HT-29 (cell line): ENCODE results near the gene UXT. TPM values are rescaled to one million over a fixed set of nuclear protein-coding genes. Genes with fewer than 3 reads are reported as not detected.
"Not testable (repeated sequence)": the region's sequence is repeated elsewhere in the genome, so short reads cannot be mapped to it uniquely, and the experiment has no call there.

ENCODE experiments used
- DNase-seq: peaks from one replicate; pipeline ENCODE4 v3.0.0-alpha.2; 2015; ENCODE audit warnings: low spot score
- total RNA-seq: library from RNA; depleted of rRNA; stranded (reverse); fragments of >200 nt; shearing (Covaris generic); gene quantifications from 2 replicates; pipeline ENCODE4 v1.2.3, GENCODE V29; 2014; rRNA removed

The UXT gene, protein sequence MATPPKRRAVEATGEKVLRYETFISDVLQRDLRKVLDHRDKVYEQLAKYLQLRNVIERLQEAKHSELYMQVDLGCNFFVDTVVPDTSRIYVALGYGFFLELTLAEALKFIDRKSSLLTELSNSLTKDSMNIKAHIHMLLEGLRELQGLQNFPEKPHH
- 164 and 167 TPM in 2 replicates for total RNA-seq

DNA sequence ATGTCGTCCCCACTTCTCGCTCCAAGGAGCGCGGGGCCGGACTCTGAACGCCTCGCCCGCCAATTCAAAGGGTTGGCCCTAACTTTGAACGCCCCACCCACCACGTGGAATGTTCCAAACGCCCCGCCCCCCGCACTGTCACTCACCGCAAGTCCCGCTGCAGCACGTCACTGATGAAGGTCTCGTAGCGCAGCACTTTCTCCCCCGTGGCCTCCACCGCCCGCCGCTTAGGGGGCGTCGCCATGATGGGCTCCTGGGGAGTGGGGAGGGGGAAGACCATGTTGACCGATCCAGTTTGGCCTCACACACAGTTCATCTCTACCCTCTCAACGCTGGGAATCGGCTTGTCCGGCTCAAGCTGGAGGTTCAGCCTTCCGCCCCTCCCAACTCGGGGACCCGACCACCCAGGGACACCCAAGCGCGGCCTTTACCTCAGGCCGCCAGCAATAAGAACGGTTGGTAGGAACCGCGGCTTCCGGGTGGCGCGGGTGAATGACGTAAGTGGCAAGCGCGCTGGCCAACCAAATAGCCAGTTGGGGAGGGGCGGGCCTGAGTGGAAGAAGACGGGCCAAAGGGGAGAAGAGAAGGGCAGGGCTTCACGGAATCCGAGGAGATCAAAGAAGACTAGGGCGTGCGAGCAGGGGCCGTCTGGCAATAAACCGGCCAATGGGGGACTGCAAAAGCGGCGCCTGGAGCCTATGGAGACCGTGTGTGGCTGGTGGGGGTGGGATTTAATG, at the start of gene UXT:
TSS of gene UXT (minus strand) at position 497 of the 737 bp plus-strand sequence. CDS start at position 244, 253 bp downstream.
- peak; percentile 91 for DNase-seq

DNA sequence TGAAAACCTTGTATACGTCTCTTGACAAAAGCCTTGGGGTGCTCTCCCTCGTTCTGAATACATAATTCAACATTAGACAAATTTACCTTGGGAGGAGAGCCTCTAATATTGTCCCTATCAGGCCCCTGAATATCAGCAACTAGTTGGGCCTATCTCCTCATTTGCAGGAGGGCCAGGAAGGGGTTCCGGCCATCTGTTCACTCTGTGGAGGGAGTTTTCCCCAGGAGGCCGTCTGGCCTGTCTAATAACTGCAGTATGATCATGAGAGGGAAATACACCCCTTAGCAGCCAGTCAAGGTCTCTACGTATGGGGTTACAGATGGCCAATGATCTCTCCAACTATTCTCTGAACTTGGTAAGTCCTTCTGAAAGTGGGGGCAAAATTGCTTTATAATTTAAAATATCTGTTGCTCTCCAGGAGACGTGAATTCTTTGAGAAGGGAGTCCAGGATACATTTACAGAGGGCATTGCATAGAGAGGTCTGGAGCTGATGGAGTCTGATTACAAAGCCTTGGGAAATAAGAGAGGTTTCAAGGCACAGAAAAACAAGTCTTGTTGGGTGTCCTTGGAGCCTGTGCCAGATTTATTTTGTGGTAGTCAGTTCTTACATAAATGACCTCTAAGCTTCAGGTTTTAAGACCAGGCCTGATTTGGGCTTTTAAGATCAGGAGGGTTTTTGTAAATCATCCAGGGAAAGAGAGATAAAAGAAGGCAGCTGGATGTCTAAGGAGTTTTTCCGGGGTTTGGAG, 48.2 kb upstream of the UXT start:
- no peak for DNase-seq

DNA sequence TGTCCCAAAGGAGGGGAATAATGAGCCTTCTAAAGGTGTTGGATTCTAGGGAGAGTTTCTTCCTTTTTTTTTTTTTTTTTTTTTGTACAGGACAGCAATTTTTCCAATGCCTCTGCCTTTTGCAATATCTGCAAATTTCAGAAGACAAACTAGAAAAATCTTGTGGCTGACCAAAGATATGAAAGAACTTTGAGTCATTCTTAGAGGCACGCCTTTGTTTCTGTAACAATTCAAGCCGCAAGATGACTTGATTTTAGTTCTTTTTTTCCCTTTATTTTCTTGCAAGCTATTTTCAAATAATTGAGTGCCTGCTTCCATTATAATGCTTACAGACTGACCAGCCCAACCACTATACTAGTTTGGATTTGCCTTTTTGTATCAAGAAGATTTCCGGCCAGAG, 47.6 kb upstream of the UXT start:
- DNase-seq = no peak

DNA sequence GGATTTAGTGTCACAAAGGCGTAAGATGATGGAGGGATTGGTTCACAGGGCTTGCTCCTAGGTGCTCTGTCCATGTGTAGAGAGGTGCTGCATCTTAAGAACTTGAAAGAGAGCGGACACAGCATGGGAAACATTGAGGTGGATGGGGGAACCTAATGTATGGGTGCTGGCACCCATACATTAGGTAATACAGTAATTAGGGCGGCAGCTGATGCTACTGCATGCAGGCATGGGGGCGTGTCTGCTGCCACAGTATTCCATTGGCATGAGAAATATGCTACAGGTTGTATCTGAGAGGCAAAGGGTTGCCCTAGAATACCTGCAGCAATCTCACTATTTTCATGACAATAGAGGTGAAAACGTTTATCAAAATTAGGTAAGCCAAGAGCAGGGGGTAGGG, 45.8 kb upstream of the UXT start:
- no peak for DNase-seq

DNA sequence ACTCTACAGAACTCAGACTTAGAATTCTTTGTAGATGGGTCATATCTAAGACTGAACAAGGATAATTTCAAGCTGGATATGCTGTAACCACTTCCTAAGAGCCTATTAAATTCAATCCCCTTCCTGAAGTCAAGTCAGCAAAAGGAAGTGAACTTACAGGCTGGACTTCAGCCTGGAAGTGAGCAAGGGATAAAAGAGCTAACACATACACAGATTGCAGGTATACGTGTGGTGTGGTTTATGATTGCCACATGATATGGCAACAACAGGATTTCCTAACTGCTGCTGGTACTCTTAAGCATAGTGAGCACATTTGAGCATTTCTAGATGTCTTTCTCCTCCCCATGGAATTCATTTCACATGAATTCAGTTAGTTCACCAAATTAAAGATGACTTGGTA, 38.2 kb upstream of the UXT start:
- no peak for DNase-seq

DNA sequence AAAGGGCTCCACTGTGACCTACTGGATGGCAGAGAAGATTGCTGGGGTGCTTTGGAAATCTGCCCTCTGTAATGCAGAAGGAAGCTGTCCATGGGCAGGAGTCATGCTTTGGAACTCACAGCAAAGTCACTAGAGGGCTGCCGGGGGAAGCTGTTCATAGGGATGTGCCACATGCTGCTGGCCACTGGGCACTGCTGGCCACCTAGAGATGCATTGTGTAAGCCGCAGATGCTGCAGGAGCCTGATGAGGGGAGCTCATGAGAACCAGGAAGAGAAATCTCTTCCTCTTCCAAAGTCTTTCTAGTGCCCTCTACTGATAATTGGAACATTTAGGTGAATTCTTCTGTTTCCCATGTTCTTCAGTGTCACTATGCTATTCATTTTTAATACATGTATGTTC, 31.2 kb upstream of the UXT start:
- peak; percentile 29 for DNase-seq

DNA sequence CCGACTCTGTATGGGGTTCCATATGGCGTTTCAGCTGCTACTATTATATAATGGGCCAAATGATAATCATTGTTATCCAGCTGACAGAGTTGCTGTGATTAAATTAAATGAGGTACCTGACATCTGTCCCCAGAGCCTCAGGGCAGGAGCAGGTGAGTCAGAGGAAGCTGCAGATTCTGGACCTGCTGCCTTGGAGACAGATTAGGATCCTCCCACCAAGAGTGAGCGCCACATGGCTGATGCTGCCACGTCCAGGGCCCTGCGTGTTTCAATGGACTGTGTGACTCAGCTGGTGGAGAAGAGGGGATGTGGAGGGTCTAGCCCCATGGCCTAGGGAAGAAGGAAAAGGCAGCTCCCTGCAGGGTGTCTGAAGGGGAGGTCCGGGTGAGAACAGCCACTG, 28.3 kb upstream of the UXT start:
- DNase-seq = no peak

DNA sequence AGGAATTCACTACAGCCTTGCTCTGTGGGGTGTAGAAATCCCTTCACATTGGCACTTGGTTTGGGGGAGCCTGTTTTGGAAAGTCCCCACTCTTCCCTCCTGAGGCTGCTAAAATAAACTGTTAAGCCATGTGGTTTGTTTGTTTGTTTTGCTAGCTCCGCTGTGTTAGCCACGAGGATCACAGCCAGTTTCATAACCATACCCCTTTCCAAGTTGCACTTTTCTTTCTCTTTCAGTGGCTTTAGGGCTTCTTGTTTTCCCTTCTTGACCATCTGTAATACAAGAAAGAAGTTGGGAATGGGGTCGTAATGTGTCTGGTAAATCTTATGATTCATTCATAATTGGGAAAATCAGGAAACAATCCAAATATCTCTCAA, 24.8 kb upstream of the UXT start:
- no peak for DNase-seq

DNA sequence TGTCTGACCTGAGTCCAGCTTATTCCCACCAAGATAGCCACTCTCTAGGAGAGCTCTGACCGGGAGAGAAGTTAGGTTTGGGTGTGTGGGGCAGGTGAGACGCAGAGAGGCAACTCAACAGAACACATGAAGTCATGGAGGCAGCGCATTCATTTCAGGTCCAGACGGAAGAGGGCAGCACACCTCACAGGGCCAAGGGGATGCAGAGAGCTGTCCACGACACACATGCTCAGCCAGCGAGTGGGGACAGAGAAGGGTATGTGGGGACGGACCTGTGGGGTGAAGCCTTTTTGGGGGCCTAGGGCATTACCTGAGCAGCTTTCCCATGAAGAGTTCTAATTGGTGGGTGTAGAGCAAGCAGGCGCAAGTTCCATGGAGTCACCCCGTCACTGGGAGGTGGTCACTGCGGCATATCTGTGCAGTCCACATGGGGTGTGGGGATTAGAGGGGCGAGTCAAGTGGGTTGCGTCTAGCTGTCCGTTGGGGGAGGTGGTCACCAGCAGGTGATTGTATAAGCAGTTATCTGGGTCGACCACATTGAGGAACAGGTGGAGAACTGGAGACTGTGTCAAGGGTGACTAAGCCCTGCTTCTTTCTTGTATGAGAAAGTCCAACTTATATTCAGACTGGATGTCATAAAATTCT, 24.3 kb upstream of the UXT start:
- DNase-seq = no peak

DNA sequence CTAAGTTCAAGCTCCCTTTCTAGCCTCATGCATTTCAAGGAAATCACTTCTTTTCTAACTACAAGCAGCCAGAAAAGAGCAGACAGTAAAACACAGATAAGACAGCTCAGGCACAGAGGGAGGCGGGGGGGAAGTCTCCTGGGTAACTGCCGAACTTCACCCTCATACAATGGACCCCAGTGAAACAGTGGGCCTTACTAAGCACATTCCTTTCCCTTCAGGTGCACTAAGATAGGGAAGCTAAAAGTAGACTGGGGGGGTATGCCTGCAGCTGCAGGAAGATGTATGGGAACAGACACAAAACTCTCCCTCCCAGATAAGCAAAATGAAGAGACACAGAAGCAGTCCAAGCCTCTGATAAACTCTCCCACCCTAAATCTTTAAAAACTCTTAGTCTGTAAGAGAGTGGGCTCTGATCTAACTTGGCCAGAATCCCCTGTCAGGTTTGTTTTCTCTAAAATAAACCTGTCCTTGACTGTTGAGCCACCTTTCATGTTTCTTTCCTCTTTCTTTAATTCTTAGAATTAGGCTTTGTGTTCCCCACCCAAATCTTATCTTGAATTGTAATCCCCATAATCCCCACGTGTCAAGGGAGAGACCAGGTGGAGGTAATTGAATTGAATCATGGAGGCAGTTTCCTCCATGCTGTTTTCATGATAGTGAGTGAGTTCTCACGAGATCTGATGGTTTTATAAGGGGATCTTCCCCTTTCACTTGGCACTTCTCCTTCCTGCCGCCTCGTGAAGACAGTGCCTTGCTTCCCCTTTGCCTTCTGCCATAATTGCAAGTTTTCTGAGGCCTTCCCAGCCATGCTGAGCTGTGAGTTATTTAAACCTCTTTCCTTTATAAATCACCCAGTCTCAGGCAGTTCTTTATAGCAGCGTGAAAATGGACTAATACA, 17.2 kb upstream of the UXT start:
- DNase-seq = not testable (repeated sequence)

DNA sequence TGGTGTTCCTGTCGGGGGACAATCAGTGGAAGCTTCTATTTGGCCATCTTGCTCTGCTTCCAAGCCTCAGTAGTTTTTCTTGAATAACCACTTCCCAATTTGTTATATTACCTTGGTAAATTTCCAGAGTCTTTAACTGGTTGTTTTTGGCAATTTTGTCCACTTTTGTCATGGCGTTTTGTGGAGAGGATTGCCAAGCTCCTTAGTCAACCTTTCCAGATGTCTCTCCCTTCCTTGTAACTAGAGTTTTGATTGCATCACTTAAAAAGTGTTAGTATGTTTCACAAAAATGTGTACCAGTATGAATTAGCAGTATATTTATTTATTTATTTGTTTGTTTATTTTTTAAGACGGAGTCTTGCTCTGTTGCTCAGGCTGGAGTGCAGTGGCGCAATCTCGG, 15.8 kb upstream of the UXT start:
- no peak for DNase-seq

DNA sequence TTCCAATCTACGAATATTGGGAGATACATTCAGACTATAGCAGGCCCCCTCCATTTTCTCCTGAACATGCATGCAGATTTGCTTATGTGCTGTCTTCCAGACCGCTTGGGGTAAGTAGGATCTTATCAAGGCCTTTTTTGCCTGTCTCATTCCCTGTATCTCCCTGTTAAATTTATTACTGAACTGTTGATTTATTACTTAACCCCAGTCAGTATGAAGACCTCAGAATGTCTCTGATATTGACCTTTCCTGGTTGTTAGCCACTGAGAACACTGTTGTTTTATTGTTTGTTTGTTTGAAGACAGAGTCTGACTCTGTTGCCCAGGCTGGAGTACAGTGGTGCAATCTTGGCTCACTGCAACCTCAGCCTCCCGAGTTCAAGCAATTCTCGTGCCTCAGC, 6.8 kb upstream of the UXT start:
- DNase-seq = not testable (repeated sequence)

DNA sequence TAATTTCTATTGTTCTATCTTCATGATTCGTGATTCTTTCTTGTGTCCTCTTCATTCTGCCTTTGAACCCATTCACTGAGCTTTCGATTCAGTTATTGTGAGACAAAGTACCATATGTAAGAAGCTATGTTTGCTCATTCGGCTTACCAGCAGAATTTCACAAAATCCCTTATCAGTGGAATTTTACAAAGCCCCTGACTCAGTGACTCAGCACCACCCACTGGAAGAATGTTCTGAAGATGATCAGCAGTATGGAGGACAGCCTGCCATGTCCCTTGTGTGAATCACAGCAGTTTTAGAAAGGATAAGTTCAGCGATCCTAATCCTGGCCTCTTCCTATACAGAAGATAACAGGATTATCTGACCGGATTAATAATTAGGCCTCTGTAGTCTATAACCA, 5.8 kb upstream of the UXT start:
- DNase-seq = no peak

DNA sequence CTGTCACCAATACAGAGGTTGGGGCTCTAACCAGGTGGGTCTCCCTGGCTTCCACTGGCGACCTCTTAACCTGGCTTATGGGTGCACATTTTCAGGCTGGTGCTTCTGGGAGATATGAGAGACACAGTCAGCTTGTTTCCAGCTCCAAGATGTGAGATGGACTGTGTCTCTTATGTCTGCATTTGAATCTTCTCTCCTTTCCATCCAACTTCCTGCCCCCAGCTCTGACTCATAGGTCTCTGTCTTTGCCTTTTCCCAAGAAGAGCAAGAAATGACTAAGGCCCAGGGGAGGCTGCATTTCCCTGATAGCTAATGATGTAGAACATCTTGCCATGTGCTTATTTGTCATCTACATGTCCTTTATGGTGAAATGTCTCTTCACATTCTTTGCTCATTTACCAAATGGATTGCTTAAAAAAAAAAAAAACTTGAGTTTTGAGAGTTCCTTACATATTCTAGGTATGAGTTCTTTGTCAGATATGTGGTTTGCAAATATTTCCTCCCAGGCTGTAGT, 3.2 kb upstream of the UXT start:
- no peak for DNase-seq

DNA sequence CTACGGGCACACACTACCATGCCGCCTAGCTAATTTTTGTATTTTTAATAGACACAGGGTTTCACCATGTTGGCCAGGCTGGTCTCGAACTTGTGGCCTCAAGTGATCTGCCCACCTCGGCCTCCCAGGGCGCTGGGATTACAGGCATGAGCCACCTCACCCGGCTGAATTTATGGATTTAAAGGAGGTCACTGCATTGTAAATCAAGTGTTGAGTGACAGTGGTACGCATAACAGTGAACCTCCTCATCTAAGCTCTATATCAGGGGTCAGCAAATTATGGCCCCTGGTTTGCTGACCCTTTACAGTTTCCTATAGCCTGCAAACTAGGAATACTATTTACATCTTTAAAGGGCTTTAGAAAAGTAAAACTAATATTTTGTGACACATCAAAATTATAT, 2.6 kb upstream of the UXT start:
- DNase-seq = no peak

DNA sequence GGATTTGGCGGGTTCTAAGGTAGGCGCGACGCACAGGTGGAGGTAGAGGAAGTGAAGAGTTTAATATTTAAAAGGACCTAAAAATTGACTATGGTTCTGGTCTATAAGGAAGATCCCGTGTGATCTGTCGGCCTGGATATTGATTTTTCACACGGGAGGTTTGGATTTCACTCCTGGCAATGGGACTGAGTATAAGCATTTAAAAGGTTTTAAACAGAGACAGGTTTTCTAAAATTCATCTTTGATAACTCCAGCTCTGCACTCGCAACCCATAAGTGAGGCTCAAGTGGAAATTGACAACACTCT, 394 bp upstream of the UXT start:
- no peak for DNase-seq

DNA sequence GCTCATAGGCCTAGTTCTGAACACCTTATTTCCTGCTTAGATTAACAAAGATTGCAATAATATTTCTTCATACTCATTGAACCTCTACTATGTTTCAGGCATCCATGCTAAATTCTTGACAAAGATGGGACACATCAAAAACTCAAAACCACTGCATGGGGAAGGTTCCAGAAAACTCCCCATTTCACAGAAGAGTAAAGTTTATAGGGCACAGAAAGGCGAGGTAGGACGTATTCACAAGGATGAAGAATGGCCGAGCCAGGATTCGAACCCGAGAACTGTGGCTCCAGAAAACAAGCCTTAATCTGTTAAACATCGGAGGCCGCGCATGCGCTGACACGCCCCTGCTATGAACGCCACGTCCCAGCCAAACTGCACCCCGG, 688 bp downstream of the UXT start:
- no peak for DNase-seq

DNA sequence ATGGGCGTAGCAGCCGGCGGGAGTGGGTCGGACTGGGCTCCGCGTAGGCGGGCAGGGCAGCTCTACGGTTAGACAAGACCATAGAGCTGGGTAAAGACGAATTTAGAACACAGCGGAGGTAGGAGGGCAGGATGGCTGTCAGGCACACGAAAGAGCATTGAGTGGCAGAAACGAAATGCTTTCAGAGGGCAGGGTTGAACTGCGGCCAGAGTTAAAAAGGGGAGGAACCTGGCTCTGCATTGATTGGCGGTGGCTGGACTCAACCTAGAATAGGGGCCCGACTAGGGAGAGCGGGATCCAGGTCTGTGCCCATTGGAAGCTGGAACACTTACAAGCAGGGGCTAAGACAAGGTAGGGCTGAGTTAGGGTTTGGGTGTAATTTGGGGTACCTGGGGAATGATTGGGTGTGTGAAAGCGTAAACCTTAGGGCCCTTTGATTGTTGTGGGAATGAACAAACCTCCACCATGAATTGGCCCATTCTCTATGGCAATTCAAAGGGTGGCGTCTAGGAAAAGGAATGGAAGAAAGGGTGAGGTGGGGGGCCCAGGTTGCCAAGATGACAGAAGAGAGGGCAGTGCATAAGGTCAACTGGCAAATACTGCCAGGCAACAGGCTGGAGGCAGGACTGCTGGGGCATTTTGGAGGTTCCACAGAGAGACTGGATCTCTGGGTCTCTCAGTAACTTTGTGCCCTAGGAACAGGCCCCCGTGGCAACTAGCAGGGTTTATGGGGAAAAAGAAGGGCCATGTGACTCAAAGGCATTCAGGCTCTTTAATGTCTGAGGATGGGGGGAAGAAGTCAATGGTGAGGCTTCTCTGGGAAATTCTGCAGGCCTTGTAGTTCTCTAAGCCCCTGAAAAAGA, 7.7 kb downstream of the UXT start:
- no peak for DNase-seq

DNA sequence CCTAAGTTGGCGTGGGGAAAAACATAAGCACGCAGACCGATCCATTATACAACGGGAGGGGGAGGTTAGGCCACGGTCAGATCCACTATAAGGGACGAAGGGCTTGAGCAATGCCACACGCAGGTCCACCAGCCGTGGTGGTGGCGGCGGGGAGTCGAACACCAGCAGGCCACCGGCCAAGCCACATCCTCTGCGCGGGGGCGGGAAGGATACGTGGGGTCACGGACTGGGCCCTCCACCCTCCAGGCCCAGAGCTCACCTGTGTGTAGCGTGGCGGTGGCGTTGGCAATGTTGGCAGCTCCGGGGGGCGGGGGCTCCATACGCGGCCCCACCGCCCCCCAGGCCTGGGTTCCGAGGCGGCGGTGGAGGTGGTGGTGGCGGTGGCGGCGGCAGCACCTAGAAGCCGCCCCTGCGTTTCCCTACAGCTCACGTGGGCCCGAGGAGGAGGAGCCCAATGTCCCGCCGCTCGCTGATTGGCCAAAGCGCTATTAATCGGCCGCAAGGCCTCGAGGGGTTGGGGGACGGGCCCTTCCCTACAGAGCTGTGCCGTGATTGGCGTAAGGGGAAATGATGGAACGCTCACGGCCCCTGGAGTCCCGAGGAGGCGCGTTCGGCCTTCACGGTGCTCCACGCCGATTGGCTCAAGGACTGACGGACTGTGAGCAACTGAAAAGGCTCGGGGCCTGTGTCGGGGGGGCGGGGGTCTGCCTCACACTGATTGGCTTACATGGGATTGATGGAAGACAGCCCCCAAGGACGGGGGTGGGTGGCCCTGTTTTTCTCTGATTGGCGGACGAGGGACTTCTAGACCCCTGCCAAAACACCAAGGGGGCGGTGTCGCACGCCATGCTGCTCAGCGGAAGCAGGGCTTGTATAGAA, 8.6 kb downstream of the UXT start, which contains the start of gene ELK1:
TSS of gene ELK1 (minus strand) at position 400 of the 879 bp plus-strand sequence. CDS start 9,122 bp downstream, outside the sequence.
- DNase-seq = peak; percentile 94
